GM15510 (cell line): Measurements from ENCODE around the gene PPFIA4.

Source experiments
- POLR2A ChIP-seq: IDR thresholded peaks from 3 replicates; pipeline ENCODE4 v1.6.1; 2011; ENCODE audit warnings: borderline replicate concordance; ENCODE audit not compliant: insufficient read length; ENCODE audit errors: extremely low read depth

PPFIA4 gene

DNA sequence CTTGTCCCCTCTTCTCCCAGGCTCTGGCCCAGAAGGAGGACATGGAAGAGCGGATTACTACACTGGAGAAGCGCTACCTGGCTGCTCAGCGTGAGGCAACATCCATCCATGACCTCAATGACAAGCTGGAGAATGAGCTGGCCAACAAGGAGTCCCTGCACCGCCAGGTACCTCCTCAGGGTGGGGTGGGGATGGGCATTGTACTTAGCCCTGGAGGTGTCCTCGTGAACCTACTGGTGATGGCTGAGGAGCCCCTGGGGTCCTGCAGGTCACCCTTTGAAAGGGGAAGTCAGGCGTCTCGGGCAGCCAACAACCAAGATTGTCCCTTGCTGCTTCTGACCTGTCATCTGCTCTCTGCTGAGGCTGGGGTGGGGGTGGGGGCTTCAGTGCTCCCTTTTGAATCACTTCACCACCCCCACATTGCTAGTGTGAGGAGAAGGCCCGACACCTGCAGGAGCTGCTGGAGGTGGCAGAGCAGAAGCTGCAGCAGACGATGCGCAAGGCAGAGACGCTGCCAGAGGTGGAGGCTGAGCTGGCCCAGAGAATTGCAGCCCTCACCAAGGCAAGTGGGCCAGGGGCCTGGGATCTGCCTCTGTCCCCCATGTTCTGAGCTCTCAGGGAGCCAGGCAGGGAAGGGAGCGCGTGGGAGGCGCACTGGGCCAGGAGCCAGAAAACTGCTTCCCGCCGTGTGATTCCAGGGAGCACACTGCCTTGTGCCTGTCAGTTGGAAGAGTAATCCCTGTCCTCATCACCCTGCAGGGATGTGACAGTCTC is 19.7 kb downstream of the PPFIA4 start:
- no peak for TF ChIP-seq POLR2A

GRCh38 chr1:203046984-203047630 is 20.8 kb downstream of the PPFIA4 start:
- TF ChIP-seq POLR2A = no peak

- TF ChIP-seq POLR2A = no peak
These were observed 21.8 kb downstream of the PPFIA4 start for GRCh38 chr1:203048086-203048485.

- TF ChIP-seq POLR2A = no peak
These were observed 22.3 kb downstream of the PPFIA4 start for GRCh38 chr1:203048555-203049051.

DNA sequence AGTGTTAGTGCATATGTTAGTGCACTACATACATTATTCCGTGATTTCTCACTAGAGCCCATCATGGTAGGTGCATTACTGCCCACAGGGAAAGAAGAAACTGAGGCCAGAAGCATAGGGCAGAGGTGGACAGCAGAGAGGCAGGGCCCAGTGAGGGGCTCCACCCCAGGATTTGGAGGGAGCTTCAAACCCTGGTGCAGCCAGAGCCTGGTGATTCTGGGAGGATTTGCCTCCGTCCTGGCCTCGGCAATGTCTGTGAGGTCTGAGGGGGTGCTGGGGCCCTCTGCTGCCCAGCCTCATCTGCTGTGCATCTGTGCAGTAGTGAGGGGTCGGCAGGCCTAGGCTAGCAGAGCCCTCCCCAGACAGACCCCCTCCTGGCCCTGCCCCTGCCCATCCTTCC is 22.8 kb downstream of the PPFIA4 start:
- TF ChIP-seq POLR2A = no peak

DNA sequence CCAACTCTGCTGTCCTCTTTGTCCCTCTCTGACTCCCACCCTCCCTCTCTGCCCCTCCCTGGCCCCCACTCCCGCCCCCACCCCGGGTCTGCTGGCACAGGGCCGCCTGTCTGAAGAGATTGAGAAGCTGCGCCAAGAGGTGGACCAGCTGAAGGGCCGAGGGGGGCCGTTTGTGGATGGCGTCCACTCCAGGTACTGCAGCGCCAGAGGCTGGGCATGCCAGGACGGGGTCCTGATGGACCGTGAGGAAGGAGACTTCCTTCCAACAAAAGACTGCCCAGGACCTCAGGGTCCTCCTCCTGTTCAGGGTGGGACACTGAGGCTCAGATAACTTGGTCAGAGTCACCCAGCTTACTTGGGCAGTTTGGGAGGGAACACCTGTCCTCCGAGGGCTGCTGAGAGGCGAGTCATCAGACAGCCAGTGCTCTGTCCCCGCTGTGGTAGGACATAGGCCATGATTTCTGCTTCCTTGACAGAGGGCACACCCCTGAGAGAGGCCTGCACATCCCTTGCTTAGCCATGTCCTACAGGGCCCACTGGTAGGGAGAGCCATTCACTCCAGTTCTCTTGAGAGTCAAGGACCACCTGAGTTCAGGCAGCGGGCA is 23.4 kb downstream of the PPFIA4 start:
- TF ChIP-seq POLR2A = no peak

DNA sequence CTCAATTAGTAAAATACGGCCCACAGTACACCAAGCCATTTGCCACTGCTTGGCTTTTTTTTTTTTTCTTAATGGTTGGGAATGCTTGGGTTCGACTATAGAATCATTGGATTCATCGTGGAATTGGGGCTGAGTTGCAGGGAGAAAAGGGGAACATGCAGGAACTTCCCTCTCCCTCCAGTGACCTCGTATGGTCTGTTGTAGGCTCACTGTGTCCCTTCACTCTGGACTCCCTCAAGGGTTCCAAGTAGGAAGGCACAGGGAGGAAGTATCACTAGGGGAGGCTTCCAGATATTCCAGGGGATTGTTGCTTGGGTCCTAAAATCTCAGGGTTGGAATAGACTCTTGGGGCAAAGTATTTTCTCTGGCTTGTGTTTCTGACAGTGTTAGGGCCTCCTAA is 24.5 kb downstream of the PPFIA4 start:
- no peak for TF ChIP-seq POLR2A

DNA sequence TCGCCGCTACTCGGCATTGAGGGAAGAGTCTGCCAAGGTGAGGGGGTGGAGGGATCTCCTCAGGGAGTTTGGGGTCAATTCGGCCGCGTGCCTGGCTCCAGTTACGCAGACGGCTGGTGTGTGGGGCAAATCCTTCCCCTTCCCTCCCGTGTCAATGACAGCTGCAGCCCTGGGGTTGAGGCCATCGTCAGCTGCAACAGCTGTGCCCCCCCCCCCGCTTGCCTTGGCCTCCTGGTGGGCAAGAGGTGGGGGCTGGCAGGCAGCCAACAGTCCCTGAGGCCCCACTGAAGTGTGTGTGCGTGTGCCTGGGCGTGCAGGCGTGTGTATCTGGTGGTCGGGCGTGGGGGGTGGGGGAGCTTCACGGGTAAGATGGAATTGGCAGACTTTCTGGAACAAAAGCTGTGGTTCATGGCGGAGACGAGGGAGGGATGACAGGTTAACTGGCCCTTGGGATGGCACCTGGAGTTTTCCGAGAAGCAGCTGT is 25.6 kb downstream of the PPFIA4 start:
- TF ChIP-seq POLR2A = no peak

GRCh38 chr1:203052601-203053000 is 26.3 kb downstream of the PPFIA4 start:
- no peak for TF ChIP-seq POLR2A

DNA sequence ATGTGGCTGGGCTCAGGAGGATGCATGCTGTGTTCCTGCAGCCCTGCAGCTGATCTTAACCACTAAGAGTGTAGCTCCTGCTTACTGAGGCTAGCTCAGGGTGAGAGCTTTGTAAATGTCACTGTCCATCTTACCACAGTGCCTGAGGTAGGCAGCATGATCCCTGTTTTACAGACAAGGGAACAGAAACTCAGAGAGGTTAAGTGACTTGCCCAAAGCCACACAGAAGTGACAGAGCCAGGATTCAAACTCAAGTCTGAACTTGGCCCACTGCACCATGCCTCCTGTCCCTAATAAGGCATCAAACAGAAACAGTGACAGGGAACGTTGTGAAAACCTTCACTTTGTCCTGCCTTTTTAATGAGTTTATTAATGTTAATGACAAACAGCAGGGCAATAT is 27.9 kb downstream of the PPFIA4 start:
- TF ChIP-seq POLR2A = no peak

GRCh38 chr1:203054642-203055041 is 28.4 kb downstream of the PPFIA4 start:
- TF ChIP-seq POLR2A = no peak

DNA sequence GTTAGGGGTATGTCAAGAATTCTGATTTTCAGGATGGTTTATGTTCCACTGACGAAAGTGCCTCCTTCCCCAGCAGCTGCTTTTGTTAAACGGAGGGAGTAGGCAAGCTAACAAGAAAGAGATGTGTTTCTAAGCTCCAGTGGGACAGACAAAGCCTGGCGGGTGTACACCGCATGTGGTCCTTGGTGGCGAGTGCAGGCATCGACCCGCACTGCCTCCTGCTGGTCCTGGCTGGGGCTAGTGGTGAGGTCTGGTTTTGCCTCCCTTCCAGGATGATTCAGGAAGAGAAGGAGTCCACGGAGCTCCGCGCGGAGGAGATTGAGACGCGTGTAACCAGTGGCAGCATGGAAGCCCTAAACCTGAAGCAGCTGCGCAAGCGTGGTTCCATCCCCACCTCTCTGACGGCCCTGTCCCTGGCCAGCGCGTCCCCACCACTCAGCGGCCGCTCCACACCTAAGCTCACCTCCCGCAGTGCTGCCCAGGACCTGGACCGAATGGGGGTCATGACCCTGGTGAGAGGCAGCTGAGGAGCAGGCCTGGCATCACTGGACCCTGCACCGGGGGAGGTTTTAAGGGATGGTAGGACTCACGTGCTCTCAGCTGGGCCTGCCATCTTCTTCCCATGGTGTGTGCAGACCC is 29.0 kb downstream of the PPFIA4 start:
- TF ChIP-seq POLR2A = no peak

- TF ChIP-seq POLR2A = no peak
These were observed 29.7 kb downstream of the PPFIA4 start for GRCh38 chr1:203056012-203056411.

DNA sequence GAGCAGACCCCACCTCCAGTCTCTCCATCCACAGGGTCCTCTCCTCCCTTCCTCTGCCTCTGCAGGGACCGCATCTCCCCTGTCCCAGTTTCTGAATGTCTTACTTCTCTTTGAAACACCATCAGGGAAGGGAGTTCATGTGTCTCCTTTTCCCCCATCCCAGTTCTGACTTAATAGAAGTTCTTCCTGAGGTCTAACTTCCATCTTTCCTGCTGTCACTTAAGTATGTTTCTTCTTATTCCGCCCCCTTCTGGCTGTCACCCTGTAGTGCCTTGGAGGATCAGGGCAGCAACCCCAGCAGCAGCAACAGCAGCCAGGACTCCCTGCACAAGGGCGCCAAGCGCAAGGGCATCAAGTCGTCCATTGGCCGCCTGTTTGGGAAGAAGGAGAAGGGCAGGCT is 30.2 kb downstream of the PPFIA4 start:
- no peak for TF ChIP-seq POLR2A

DNA sequence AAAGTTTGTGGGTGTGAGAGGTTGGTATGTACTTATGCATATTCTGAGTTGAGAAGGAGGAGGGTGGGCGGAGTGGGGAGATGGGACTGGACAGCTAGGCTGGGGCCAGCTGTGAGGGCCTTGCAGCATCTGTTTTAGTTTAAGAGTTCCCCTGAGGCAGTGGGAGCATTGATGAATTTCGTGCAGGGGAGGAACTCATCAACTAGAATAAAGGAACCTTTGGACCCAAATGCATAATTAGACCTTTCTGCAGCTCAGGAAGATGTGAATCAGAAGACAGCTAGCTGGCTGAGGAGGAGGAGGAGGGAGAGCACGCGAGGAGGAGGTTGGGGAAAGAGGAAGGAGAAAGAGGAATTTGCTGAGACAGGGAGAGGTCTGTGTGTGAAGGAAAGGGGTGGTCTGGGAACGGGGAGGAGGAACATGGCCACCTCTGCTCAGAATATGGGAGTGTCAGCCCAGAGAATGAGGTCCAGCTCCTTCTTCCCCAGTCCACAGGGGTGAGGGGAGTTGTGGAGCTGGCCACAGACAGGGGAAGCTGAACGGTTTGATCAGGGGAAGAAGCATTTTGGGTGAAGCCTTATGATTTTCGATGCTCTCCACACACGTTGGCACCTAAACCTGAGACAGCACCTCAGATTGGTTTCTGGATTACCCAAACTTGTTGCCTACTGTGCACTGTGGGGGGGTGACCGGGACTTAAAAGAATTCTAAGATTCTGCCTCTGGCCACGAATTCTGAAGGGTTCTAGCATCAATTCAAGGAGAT is 31.8 kb downstream of the PPFIA4 start:
- no peak for TF ChIP-seq POLR2A

GRCh38 chr1:203058676-203058935 is 32.3 kb downstream of the PPFIA4 start:
- TF ChIP-seq POLR2A = no peak

- TF ChIP-seq POLR2A = no peak
These were observed 33.2 kb downstream of the PPFIA4 start for GRCh38 chr1:203059485-203059884.
